H9 (cell line): ENCODE results near the gene TMEM201. TPM values are rescaled to one million over a fixed set of nuclear protein-coding genes. Genes with fewer than 3 reads are reported as not detected.

Experiments used
- DNase-seq: peaks from one replicate; pipeline ENCODE4 v3.0.0-alpha.2; 2017
- H2AFZ ChIP-seq: one replicate; pipeline ENCODE4 v1.6.1; 2013; ENCODE audit warnings: mild to moderate bottlenecking, low read length, control low read depth, moderate library complexity
- H2AK5ac ChIP-seq: 2 replicates; pipeline ENCODE4 v1.6.1; 2013; ENCODE audit warnings: low read length, control low read depth, mixed read lengths; ENCODE audit not compliant: insufficient read length
- H2BK120ac ChIP-seq: one replicate; pipeline ENCODE4 v1.6.1; 2013; ENCODE audit warnings: low read depth, mild to moderate bottlenecking, low read length, control low read depth, inconsistent platforms; ENCODE audit not compliant: poor library complexity, severe bottlenecking
- H2BK12ac ChIP-seq: 2 replicates; pipeline ENCODE4 v1.6.1; 2013; ENCODE audit warnings: low read length, control low read depth, mixed read lengths, low read depth; ENCODE audit not compliant: insufficient read length
- H2BK15ac ChIP-seq: 2 replicates; pipeline ENCODE4 v1.6.1; 2013; ENCODE audit warnings: low read depth, low read length, control low read depth
- H2BK20ac ChIP-seq: one replicate; pipeline ENCODE4 v1.6.1; 2013; ENCODE audit warnings: low read depth, mild to moderate bottlenecking, low read length, control low read depth, inconsistent platforms; ENCODE audit not compliant: poor library complexity, severe bottlenecking
- H2BK5ac ChIP-seq: 2 replicates; pipeline ENCODE4 v1.6.1; 2013; ENCODE audit warnings: low read length, control low read depth, mixed read lengths; ENCODE audit not compliant: insufficient read length
- H3K14ac ChIP-seq: 2 replicates; pipeline ENCODE4 v1.6.1; 2013; ENCODE audit warnings: low read length, control low read depth; ENCODE audit not compliant: insufficient read depth
- H3K18ac ChIP-seq: 2 replicates; pipeline ENCODE4 v1.6.1; 2013; ENCODE audit warnings: low read depth, mild to moderate bottlenecking, mixed read lengths, low read length, control low read depth; ENCODE audit not compliant: insufficient read length
- H3K23ac ChIP-seq: 2 replicates; pipeline ENCODE4 v1.6.1; 2013; ENCODE audit warnings: low read length, control low read depth, mixed read lengths, low read depth; ENCODE audit not compliant: insufficient read length
- H3K23me2 ChIP-seq: 2 replicates; pipeline ENCODE4 v1.6.1; 2013; ENCODE audit warnings: low read depth, mild to moderate bottlenecking, mixed read lengths, low read length, control low read depth; ENCODE audit not compliant: insufficient read length, poor library complexity, severe bottlenecking
- H3K27ac ChIP-seq: 2 replicates; pipeline ENCODE4 v1.5.1; 2013; ENCODE audit warnings: low read length, control low read depth, mixed read lengths, low read depth; ENCODE audit not compliant: insufficient read length
- H3K27me3 ChIP-seq: 2 replicates; pipeline ENCODE4 v1.6.1; 2013; ENCODE audit warnings: low read length, control low read depth, inconsistent platforms; ENCODE audit not compliant: insufficient read depth
- H3K4ac ChIP-seq: 2 replicates; pipeline ENCODE4 v1.6.1; 2013; ENCODE audit warnings: low read depth, mild to moderate bottlenecking, control low read depth, inconsistent platforms, low read length, moderate library complexity
- H3K4me1 ChIP-seq: 2 replicates; pipeline ENCODE4 v1.6.1; 2013; ENCODE audit warnings: low read length, control low read depth, inconsistent platforms; ENCODE audit not compliant: insufficient read depth
- H3K4me2 ChIP-seq: 2 replicates; pipeline ENCODE4 v1.6.1; 2013; ENCODE audit warnings: low read length, control low read depth, mixed read lengths; ENCODE audit not compliant: insufficient read length, insufficient read depth
- H3K56ac ChIP-seq: 2 replicates; pipeline ENCODE4 v1.6.1; 2013; ENCODE audit warnings: low read depth, mild to moderate bottlenecking, mixed read lengths, low read length, control low read depth; ENCODE audit not compliant: insufficient read length
- H3K79me1 ChIP-seq: 2 replicates; pipeline ENCODE4 v1.6.1; 2013; ENCODE audit warnings: low read depth, mild to moderate bottlenecking, moderate library complexity, low read length, control low read depth, inconsistent platforms; ENCODE audit not compliant: insufficient read depth, poor library complexity, severe bottlenecking
- H3K79me2 ChIP-seq: 2 replicates; pipeline ENCODE4 v1.6.1; 2013; ENCODE audit warnings: low read length, control low read depth, inconsistent platforms; ENCODE audit not compliant: insufficient read depth
- H3K9ac ChIP-seq: 2 replicates; pipeline ENCODE4 v1.6.1; 2013; ENCODE audit warnings: low read length, control low read depth, mixed read lengths; ENCODE audit not compliant: insufficient read length; ENCODE audit errors: extremely low read depth
- H3K9me3 ChIP-seq: one replicate; pipeline ENCODE4 v1.6.1; 2013; ENCODE audit warnings: low read depth, low read length, inconsistent platforms; ENCODE audit not compliant: control insufficient read depth
- H3T11ph ChIP-seq: one replicate; pipeline ENCODE4 v1.6.1; 2013; ENCODE audit warnings: mild to moderate bottlenecking, low read length, control low read depth, inconsistent platforms
- H4K20me1 ChIP-seq: one replicate; pipeline ENCODE4 v1.6.1; 2013; ENCODE audit not compliant: control insufficient read depth, insufficient read length, insufficient read depth
- H4K5ac ChIP-seq: 2 replicates; pipeline ENCODE4 v1.6.1; 2013; ENCODE audit warnings: low read depth, mild to moderate bottlenecking, mixed read lengths, low read length, control low read depth; ENCODE audit not compliant: insufficient read length
- H4K8ac ChIP-seq: replicated peaks from 2 replicates; pipeline ENCODE4 v1.6.1; 2013; ENCODE audit warnings: low read length, control low read depth, mixed read lengths, low read depth; ENCODE audit not compliant: insufficient read length
- H4K91ac ChIP-seq: 2 replicates; pipeline ENCODE4 v1.6.1; 2013; ENCODE audit warnings: low read depth, mild to moderate bottlenecking, moderate library complexity, mixed read lengths, low read length, control low read depth; ENCODE audit not compliant: insufficient read length
- H3K27ac Mint-ChIP-seq, 3 experiments: 2 replicates in 2 of 3; 3 replicates in 1 of 3; pipeline ENCODE4 v1.8.0; 2020 to 2021; ENCODE audit warnings: mixed read lengths in 3 of 3, mild to moderate bottlenecking in 1 of 3, moderate library complexity in 1 of 3
- H3K27me3 Mint-ChIP-seq: 2 replicates; pipeline ENCODE4 v1.8.0; 2021; ENCODE audit warnings: low read depth, mild to moderate bottlenecking, moderate library complexity, mixed read lengths
- H3K36me3 Mint-ChIP-seq, 3 experiments: 2 replicates in 2 of 3; 3 replicates in 1 of 3; pipeline ENCODE4 v1.8.0; 2020 to 2021; ENCODE audit warnings: low read depth in 3 of 3, mixed read lengths in 3 of 3; ENCODE audit not compliant: insufficient read depth in 1 of 3
- H3K4me1 Mint-ChIP-seq, 2 experiments: 2 replicates each; pipeline ENCODE4 v1.8.0; 2020; ENCODE audit warnings: mixed read lengths in 2 of 2
- H3K4me3 Mint-ChIP-seq, 2 experiments: 2 replicates in 1 of 2; 3 replicates in 1 of 2; pipeline ENCODE4 v1.8.0; 2020 to 2021; ENCODE audit warnings: mild to moderate bottlenecking in 2 of 2, mixed read lengths in 2 of 2, moderate library complexity in 1 of 2
- H3K9me3 Mint-ChIP-seq, 2 experiments: 2 replicates in 1 of 2; 3 replicates in 1 of 2; pipeline ENCODE4 v1.8.0; 2020; ENCODE audit warnings: mild to moderate bottlenecking in 2 of 2, mixed read lengths in 2 of 2, moderate library complexity in 1 of 2
- WGBS: extraction: QIAGEN DNeasy Blood & Tissue Kit; methylation state at CpG from one replicate; pipeline ENCODE4 v1.1.7; 2013; ENCODE audit warnings: missing lambda C conversion rate, low lambda C conversion rate, mixed read lengths; ENCODE audit not compliant: insufficient read length; ENCODE audit errors: extremely low coverage; 5-methylcytosine and 5-hydroxymethylcytosine counted together
- total RNA-seq: library from RNA; stranded (reverse); gene quantifications from 2 replicates; pipeline ENCODE4 v1.2.1, GENCODE V29; 2021
- TF ChIP-seq, protein P1 (sequence below): fragments of 200-600 bp; sonication (generic); conservative IDR thresholded peaks from 3 replicates; pipeline ENCODE4 v1.8.0; 2021; ENCODE audit warnings: antibody characterized with exemption, mild to moderate bottlenecking

Gene TMEM201
- total RNA-seq, 1 experiment from 2014 or later: 31.0 TPM

GRCh38 chr1:9613625-9614299 is 25.1 kb downstream of the TMEM201 start:
- Histone ChIP-seq H3K4me2 (no peak overlapping the region), H3K27me3 (no peaks in the 10 kb centered on the region), H3K14ac (no peak overlapping the region), H4K8ac (no peak overlapping the region), H2AFZ (no peak overlapping the region), H2BK20ac (no peak overlapping the region), H4K5ac (no peak overlapping the region), H2BK120ac (no peak overlapping the region), H3K4me1 (no peaks in the 10 kb centered on the region), H2BK5ac (no peak overlapping the region), H3K18ac (no peak overlapping the region), H3K79me2 (no peaks in the 10 kb centered on the region), H3K23ac (no peak overlapping the region), H3T11ph (no peak overlapping the region), H4K91ac (no peak overlapping the region), H3K9me3 (no peaks in the 10 kb centered on the region), H3K79me1 (no peaks in the 10 kb centered on the region), H2AK5ac (no peak overlapping the region), H2BK12ac (no peak overlapping the region), H2BK15ac (no peak overlapping the region), H3K23me2 (no peaks in the 10 kb centered on the region), H3K56ac (no peak overlapping the region), H3K4ac (no peak overlapping the region), H3K27ac (no peak overlapping the region), H4K20me1 (no peaks in the 10 kb centered on the region), H3K9ac (no peak overlapping the region)
- Mint-ChIP-seq H3K27ac (peak overlapping the region in 1 of 3 experiments; percentile 44; a peak in 1 of 7 replicates), H3K27me3 (peaks cover 2% of the 10 kb centered on the region), H3K36me3 (peaks cover 3 to 28% (median 21%) of the 10 kb centered on the region in 3 experiments; a peak in 6 of 7 replicates), H3K4me1 (peaks cover 0 to 3% of the 10 kb centered on the region in 2 experiments; a peak in 1 of 4 replicates), H3K9me3 (no peaks in the 10 kb centered on the region), H3K4me3 (no peak overlapping the region)
- WGBS: no CpG with 5 or more reads among the region's 17 CpGs
- DNase-seq: no peak
- TF ChIP-seq, protein P1, sequence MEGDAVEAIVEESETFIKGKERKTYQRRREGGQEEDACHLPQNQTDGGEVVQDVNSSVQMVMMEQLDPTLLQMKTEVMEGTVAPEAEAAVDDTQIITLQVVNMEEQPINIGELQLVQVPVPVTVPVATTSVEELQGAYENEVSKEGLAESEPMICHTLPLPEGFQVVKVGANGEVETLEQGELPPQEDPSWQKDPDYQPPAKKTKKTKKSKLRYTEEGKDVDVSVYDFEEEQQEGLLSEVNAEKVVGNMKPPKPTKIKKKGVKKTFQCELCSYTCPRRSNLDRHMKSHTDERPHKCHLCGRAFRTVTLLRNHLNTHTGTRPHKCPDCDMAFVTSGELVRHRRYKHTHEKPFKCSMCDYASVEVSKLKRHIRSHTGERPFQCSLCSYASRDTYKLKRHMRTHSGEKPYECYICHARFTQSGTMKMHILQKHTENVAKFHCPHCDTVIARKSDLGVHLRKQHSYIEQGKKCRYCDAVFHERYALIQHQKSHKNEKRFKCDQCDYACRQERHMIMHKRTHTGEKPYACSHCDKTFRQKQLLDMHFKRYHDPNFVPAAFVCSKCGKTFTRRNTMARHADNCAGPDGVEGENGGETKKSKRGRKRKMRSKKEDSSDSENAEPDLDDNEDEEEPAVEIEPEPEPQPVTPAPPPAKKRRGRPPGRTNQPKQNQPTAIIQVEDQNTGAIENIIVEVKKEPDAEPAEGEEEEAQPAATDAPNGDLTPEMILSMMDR: no peak
